8988T (cell line): ENCODE results near the gene HRAS.

Source experiments
- DNase-seq: peaks from one replicate; pipeline ENCODE4 v3.0.0; 2011

Gene HRAS

DNA sequence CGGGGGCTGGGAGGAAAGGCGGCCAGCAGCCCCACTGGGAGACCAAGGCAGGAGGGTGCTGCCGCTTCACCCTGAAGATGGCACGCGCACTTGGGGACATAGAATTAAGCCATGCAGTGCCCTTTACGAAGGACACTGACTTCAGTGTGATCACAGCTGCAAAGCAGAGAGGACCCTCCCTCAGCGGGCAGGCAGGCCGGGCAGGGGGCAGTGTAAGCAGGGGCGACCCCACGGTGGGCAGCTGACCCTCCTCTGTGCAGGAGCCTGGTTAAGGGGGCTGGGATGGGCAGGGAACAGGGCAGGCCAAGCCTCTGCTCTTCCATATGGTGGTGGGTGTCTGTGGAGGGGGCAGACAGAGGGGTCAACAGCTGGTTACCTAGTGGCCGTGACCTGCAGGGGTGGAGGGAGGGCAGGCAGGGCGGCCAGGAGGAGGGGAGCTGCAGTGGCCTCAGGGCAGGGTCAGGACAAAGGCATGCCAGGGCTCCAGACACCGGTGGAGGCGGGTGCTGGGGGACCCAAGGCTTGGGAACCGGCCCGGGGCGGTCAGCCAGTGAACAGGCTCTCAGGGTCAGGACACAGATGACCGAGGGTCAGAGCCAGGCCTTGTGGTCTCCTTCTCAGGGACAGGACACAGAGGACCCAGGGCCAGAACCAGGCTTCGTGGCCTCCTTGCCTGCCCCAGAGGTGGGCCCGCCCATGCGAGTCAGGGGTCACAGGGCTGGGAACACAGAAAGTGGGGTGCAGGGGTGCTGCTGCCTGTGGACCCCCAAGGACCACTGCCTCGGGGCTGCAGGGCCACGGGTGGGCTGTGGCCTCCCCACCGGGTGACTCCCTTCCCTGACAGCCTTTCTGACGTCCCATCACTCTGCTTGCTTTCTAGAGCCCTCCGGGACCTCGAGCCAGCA is 18.0 kb upstream of the HRAS start:
- no peak for DNase-seq

DNA sequence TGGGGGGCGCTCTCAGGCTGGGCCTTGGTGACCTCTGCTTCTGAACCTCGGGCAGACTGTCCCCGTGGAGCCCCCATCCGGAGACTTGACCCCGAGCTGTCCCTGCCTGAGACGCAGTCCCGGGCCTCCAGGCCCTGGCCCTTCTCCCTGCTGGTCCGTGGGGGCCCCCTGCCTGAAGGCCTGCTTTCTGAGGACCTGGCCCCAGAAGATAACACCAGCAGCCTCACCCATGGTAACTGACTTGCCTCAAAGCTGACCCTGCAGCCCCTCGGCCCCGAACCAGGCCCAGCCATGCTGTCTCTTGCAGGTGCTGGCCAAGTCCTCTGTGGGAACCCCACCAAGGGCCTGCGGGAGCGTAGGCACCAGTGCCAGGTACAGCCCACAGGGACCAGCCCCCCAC is 16.2 kb upstream of the HRAS start:
- DNase-seq = no peak

DNA sequence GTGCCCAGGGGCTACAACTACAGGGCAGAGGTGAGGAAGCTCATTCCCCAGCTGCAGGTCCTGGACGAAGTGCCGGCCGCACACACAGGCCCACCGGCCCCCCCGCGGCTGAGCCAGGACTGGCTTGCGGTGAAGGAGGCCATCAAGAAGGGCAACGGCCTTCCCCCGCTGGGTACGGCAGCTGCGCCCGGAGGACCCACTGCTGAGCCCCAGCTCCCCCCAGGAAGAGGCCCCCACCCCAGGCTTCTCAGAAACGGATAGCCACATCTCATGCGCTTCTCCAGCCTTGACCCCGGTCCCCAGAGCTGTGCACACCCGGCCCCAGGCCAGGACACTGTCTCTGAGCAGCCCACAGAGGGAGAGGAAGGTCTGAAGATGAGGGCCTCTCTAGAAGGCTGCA is 15.8 kb upstream of the HRAS start:
- no peak for DNase-seq

DNA sequence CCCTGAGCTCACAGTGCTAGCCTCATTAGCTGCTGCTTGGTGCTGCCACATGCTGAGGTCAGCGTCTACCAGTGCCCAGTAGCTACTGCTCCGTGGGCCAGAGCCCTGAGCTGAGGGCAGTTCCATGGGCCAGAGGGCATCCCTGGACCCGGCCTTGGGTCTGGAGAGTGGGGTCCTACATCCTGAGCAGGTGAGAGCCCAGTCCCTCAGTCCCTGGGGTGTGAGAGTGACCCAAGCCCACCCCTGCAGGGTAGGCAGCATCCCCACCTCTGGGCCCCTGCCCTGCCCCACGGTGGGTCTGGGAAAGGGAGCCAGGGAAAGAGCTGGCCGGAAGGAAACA is 15.3 kb upstream of the HRAS start:
- no peak for DNase-seq

DNA sequence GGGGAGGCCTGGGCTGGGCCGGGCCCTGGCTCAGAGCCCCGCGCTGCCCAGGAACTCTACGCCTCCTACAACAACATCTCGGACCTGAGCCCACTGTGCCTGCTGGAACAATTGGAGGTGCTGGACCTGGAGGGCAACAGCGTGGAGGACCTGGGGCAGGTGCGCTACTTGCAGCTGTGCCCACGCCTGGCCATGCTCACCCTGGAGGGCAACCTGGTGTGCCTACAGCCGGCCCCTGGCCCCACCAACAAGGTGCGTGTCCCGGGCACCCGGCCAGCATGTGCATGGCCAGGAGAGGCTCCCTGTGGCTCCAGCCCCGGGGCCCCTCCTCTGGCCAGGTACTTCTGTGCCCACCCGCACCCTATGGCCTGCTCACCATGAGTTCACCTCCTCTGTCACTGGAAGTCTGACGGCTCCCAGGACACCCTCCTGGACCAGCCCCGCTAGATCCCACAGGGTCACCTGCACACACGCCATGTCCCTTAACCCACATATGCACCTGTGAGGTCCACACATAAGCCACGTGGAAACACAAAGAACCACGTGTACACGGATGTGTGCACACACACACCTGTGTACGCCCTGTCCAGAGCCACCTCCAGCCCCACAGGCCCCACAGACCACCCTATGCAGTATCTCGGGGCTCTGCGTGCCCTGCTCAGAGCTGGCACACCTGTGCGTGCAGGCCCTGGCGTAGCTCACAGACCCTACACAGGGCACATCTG is 14.8 kb upstream of the HRAS start:
- no peak for DNase-seq

DNA sequence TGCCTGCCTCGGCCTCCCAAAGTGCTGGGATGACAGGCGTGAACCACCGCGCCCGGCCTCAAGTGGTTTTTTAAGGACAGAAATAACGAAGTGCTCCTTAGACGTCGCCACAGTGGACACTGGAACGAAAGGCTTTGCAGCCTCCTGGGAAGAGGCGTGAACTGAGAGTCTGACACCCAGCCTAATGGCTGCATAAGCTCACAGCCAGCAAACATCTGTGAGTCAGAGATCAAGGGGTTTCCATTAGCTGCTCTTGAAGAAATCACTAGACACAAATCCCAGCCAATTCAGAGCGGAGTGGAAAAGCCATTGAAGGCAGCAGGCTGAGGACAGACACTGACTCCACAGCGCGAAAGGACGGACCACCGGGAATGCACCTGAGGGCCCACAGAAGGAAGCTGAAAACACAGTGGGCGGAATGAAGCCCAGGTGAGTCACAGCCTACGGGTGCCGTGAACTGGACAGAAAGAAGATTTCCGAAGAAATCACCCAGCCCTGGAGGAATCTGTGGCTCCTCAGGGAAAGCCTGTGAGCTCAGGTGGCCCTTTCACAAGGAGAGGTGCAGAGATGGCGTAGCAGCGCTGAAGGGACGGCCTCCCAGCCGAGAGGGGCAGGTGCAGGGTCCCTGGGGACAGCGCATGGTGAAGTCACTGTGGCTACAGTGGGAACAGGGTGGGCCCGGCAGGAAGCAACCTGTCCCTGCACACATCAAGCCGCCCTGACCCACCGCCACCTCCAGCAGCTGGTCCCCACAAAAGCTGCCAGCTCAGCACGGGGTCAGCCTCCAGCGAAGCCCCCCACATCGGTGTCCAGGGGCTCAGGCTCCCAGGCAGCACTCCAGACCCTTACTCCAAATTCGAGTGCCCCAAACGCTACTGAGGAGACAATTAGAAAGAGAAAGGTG is 13.6 kb upstream of the HRAS start:
- no peak for DNase-seq

DNA sequence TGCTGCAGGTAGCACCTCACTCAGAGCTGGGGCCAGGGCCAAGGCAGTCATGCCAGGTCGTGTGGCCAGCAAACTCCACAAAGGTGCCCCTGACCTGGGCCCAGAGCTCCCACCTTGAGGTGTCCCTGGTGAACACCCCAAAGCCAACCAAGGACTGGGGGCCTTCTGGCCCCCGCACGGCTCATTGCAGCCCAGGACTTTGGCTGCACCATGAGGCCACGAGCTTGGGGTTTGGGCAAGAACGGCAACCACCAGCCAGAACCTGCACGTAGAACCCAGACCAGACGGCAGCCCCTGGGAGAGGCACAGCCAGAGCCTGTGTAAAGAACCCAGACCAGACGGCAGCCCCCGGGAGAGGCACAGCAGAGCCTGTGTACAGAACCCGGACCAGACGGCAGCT is 9.8 kb upstream of the HRAS start:
- no peak for DNase-seq

DNA sequence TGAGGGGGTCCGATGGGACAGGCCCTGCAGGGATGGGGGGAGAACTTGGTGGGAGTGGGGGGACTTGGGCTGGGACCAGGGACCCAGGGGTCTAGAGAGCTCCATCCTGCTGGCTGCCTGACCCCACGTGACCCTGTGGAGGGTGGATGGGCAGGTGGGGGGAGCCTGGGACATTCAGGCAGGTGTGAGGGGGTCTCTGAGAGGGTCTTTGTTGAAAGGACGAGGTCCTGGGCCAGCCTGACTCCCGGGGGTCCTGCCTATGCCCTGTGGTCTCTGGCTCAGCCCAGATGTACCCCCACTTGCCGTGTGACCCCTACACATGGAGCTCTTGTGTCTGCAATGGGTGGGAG is 9.4 kb upstream of the HRAS start:
- DNase-seq = no peak

DNA sequence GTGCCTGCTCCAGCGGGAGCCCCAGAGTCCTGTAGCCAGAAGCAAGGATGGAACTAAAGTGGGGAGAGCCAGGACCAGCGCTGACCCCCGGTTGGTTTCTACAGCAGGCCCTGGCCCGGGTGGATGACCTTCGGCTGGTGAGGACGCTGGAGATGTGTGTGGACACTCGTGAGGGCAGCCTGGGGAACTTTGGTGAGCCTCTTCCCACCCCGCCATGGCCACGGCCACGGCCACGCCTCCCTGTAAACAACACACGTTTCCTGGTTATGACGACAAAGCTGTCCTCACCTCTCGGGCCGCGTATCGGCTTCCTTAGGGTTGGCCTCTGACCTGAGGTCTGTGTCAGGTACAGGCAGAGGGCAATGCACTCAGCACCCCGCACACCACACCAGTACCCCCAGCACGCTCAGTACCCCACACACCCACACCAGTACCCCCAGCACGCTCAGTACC is 6.1 kb upstream of the HRAS start:
- no peak for DNase-seq

DNA sequence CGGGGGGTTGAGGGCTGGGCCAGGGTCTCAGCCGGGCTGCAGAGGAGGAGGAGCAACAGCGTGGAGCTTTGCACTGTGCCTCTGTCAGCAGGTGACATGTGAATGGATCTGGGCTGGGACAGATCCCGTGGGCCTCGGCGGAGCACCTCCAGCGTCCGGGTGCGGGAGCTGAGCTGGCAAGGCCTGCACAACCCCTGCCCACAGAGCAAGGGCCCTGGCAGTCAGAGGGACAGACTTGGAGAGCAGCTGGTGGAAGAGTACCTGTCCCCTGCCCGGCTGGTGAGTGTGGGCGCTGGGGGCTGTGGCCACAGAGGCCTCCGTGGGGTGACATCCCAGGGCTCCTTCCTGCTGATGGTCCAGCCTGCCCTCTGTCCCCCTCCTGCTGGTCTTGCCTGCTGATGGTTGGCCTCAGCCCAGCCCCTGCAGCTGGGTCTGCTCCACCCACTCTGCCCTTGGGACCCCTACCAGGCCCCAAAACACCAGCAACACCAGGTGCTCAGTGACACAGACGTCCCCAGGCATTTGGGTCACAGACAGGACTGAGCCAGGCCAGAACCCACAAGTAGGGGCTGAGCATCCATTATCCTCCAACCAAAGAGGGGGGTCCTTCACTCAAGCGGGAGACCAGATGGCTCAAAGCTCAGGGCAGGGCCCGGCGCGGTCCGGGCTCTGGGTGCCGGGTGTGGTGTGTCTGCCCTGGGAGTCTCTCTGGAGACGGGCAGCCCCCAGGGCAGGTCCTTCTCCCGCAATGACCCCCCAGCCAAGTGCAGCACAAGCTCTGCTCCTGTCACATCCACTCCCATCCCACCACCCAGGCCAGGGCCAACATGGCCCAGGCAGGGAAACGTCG is 5.4 kb upstream of the HRAS start:
- DNase-seq = no peak

DNA sequence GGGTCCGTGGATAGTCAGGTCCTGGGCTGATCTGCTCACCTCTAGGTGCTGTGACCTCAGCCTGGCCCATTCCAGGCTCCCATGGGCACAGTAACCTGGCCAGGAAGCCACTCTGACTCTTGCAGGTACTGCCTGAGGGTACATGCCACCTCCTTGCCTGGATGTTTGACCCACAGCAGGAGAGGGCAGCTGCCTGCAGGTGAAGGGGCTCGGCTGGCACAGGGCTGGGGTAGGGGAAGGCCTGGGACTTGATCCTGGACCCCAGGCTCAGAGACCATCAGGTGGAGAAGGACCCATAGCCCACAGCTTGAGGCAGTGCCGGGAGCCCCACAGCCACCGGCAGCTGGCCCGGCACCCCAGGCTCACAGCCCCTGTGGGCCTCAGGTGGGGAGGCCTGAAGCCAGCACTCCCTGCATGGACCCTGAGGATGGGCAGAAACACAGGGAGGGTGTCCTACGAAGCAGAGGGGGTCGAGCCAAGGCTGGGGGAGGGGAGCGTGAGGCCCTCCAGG is 4.7 kb upstream of the HRAS start:
- no peak for DNase-seq

DNA sequence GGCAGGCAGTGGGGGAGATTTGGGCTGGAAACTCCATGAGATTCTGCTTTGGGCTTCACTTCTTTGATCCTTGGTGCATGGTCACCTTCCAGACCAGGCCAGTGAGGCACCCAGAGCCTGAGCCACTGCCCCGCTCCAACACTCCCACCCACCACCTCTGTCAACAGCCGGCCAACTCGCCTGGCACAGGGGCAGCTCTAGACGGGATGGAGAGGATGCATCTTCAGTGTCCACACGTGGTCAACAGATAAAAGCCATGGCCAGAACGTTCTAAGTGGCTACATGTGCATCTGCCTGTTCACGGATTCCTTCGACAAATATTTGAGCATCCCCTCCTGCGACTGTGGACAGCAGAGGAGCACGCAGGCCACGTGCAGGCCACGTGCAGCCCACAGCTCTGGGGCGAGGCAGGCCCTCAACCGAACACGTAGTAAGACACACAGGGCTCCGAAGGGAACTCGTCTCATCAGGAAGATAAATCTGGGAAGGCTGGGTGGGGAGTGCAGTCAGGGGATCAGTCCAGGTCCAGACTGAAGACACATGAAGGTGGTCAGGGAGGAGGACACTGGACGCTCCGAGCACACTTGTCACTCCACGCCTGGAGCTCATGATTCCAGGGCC is 3.2 kb upstream of the HRAS start:
- DNase-seq = no peak

DNA sequence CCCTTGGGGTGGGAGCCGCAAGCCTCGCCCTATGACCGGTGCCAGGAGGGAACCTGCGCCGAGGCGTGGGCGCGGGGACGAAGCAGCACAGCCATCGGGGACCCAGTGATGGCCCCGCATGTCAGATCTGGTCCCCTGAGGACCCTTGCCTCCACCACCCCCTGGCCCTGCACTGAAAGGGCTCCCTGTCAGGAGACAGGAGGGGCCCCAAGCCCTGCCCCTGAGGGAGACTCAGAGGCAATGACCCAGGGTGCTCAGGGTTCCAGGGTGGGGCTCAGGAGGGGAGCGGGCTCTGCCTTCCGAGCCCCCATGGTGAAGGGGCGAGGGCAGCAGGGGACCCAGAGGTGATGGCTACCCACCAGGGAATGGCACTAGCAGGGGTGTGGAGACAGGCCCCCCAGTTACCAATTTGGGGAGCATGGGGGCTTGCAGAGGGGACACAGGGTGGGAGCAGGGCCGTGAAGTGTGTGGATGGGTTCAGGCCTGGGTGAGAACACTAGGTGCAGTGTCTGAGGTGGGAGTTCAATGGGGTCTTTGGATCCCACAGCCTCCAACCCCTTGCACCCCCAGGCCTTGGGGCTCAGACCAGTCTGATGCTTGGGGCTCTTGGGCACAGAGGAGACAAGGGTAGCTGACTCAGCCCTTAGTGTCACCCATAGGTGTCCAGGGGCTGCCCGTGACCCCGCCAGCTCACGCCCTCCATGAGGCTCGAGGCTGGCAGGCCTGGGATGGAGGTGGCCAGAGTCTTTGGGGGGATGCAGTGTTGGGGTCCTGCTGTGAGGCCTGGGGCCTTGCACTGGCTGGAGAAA is 2.5 kb upstream of the HRAS start:
- peak; percentile 53 for DNase-seq

DNA sequence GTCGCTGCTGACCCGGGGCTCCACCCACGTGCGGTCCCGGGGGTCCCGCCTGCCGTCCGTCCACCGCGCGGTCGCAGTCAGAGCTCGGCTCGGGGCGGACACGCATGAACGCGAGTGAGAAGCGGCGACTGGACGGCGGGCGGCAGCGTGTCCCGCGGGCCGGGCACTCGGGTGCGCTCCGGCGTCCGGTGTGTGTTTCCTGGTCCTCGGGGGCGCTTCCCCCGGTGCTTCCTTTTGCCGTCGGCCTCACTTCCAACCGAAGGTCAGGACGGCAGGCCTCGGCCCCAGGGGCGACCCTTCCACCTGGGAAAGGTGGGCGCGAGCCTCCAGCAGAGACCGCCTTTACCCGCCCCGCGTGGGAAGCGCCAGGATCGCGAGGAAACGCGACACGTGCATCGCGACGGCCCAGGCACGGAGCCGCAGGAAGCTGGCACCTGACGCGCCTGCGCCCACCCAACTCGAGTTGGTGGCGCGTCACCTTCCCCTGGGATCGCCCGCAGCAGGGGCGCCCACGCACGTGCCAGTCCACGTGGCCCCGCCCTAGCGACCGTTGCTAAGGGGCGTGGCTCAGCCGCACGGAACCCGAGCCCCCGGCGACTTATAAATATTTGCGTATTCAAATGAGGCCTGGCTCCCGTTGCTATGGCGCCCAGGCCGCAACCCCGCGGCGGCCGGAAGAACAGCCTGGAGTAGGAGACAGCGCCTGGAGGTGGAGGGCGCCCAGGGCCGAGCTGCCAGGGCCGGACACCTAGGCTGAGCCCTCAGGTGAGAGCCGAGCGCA is 1.7 kb upstream of the HRAS start, which contains the start of gene LRRC56:
Gene LRRC56, plus strand, starts transcription at position 687 of the 781 bp plus-strand sequence. CDS start 3,158 bp downstream, outside the sequence.
- DNase-seq = peak; percentile 63

DNA sequence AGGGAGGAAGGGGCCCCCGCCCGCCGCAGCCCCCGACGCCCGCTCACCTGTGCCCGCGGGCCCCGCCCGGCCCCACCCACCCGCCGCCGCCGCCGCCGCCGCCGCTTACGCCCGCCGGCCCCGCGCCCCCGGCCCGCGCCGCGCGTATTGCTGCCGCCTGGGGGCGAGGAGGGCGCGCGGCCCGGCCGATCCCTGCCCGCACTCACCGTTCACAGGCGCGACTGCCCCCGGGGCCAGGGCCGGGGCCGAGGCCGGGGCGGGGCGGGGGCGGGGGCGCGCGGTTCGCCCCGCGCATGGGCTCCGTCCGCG is 212 bp downstream of the HRAS start:
- no peak for DNase-seq

DNA sequence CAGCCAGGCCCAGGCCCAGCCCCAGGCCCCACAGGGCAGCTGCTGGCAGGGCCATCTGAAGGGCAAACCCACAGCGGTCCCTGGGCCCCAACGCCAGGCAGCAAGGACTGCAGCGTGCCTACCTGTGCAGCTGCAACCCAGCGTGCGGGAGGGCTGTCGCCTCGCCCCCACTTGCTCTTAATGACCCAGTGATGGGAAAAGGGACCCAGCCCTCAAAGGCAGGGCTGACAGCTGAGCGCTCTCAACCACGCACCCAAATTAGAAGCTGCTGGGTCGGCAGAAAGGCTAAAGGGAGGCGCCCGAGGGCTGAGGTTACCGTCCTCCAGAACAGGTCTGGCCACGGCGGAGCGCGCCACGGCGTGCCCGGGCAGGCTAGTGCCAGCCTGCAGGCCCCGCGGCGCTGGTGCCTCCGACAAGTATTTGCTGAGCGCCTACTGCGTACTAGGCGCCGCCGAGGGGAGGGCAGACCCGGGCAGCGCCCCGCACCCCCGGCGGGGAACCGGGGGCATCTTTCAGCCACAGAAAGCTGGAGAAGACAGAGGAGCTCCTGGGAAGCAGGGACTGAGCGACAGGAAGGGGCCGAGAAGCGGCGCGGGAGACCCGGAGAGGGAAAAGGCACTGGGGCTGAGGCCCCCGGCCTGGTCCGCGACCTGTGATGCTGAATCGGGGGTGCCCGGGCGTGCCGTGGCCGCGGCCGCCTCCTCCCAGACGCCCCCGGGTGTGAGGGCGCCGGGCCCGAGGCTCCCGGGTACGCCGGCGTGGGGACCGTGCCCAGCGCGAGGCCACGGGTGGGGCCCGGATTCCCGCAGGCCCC is 773 bp downstream of the HRAS start:
- peak; percentile 78 for DNase-seq

DNA sequence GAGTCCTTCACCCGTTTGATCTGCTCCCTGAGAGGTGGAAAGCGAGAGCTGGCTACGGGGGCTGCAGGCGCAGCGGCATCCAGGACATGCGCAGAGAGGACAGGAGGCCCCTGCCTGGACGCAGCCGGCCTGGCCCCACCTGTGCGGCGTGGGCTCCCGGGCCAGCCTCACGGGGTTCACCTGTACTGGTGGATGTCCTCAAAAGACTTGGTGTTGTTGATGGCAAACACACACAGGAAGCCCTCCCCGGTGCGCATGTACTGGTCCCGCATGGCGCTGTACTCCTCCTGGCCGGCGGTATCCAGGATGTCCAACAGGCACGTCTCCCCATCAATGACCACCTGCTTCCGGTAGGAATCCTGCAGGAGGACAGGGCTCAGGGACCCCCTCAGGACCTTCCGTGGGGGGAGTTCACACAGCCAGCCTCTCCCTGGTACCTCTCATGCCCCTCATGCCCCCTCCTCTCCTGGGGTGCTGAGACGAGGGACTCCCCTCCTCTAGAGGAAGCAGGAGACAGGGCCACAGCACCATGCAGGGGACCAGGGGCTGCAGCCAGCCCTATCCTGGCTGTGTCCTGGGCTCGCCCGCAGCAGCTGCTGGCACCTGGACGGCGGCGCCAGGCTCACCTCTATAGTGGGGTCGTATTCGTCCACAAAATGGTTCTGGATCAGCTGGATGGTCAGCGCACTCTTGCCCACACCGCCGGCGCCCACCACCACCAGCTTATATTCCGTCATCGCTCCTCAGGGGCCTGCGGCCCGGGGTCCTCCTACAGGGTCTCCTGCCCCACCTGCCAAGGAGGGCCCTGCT is 1.6 kb downstream of the HRAS start:
- no peak for DNase-seq

DNA sequence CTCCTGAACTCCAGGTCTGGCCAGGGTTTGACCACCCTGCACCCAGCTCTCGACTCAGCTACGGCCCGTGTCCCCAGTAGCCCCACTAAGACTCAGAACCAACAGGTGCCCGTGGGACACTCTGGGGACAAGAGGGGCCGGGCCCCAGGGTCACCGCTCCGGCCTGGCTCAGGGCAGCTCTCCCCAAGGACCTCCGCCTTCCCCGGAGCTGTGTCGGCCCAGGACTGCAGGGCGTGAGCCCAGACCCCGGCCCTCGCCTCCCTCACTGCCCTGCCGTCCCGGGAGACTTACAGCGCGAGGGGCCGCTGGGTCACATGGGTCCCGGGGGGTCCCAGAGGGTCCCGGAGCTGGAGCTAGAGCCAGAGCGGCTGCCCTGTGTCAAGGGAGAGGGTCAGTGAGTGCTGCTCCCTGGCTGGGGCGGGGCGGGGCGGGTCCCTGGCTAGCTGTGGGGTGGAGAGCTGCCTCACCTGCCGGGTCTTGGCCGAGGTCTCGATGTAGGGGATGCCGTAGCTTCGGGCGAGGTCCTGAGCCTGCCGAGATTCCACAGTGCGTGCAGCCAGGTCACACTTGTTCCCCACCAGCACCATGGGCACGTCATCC is 2.3 kb downstream of the HRAS start:
- no peak for DNase-seq
